GM23338 (cell line): ENCODE results near the gene MYL5.

Experiments
- CTCF ChIP-seq, 2 experiments: fragments of 200-600 bp in 1 of 2; sonication (generic) in 1 of 2; conservative IDR thresholded peaks; 2 replicates each; pipeline versions ENCODE4 v1.5.1 to v1.6.1; 2016 to 2017; ENCODE audit warnings: antibody characterized with exemption in 2 of 2, low read depth in 2 of 2, mild to moderate bottlenecking in 2 of 2, moderate library complexity in 1 of 2
- ZNF114 ChIP-seq: fragments of 250-450 bp; sonication (Bioruptor Pico); IDR thresholded peaks from 2 replicates; pipeline ENCODE4 v1.5.0; 2020; ENCODE audit warnings: mild to moderate bottlenecking, moderate library complexity

DNA sequence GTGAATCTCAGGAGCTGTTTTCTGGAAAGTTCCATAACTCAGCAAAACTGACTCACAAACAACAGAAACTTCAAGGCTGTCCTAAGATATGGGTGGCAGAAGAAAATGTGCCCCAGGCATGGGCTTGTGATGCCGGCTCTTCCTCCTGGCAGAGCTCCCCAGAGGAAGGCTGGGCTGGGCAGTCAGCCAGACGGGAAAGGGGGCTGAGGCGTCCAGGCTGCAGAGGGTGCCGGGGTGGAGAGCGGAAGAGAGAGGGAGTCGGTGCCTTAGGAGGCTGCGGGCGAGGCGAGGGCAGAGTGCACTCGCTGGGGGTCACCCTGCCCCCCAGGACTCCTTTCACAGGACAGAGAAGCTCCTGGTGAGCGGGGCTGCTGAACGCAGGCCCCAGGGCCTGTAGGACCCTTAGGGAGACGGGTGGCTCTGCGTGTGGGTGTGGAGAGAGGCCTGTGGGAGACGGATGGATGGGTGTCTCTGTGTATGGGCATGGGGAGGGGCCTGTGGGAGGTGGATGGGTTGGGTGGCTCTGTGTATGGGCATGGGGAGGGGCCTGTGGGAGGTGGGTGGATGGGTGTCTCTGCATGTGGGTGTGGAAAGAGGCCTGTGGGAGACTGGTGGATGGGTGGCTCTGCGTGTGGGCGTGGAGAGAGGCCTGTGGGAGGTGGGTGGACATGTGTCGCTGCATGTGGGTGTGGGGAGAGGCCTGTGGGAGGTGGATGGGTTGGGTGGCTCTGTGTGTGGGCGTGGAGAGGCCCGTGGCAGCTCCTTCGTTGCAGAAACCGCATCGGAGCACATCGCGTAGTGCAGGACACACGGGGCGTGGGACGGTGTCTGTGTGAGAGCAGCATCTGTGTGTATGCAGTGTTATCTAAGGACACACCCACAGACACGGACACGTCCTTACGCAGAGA lies 47.2 kb downstream of the MYL5 start:
- no peak for TF ChIP-seq CTCF (conservative IDR thresholded peaks at IDR 0.05; ENCODE audit: low read depth in 2 of 2)
- TF ChIP-seq ZNF114 (CRISPR knock-in tag): no peak
